CD14-positive monocyte (primary cell): ENCODE data around the gene CCDC74A. TPM values are rescaled to one million over a fixed set of nuclear protein-coding genes. Genes with fewer than 3 reads are reported as not detected.
"Not testable (repeated sequence)": the region's sequence is repeated elsewhere in the genome, so short reads cannot be mapped to it uniquely, and the experiment has no call there.

Experiments used
- DNase-seq, 3 donors: peaks; one replicate each; pipeline ENCODE4 v3.0.0-alpha.2; 2011 to 2022
- H2AFZ ChIP-seq: 2 replicates; pipeline ENCODE4 v1.6.0; 2012; ENCODE audit warnings: mild to moderate bottlenecking, low read depth, low read length, inconsistent platforms; ENCODE audit not compliant: insufficient read depth, poor library complexity, severe bottlenecking
- H3K27ac ChIP-seq, 2 donors: 1 replicate in 1 of 2; 2 replicates in 1 of 2; pipeline ENCODE4 v1.5.1; 2012 to 2013; ENCODE audit warnings: low read length in 2 of 2, control low read depth in 1 of 2, inconsistent platforms in 1 of 2, low read depth in 1 of 2, mild to moderate bottlenecking in 1 of 2
- H3K27me3 ChIP-seq, 2 donors: one replicate each; pipeline versions ENCODE4 v1.6.0 to v1.6.1; 2011 to 2013; ENCODE audit warnings: low read length in 2 of 2; ENCODE audit not compliant: control insufficient read depth in 2 of 2, insufficient read depth in 2 of 2
- H3K36me3 ChIP-seq, 2 donors: replicated peaks in 1 of 2; 1 replicate in 1 of 2; 2 replicates in 1 of 2; pipeline versions ENCODE4 v1.5.1 to v1.6.1; 2012 to 2013; ENCODE audit warnings: low read length in 2 of 2, control low read depth in 1 of 2, inconsistent platforms in 1 of 2, mild to moderate bottlenecking in 1 of 2; ENCODE audit not compliant: insufficient read depth in 2 of 2, control insufficient read depth in 1 of 2
- H3K4me1 ChIP-seq, 2 donors: 1 replicate in 1 of 2; 2 replicates in 1 of 2; pipeline versions ENCODE4 v1.5.1 to v1.6.1; 2012 to 2013; ENCODE audit warnings: low read length in 2 of 2, control low read depth in 1 of 2, inconsistent platforms in 1 of 2, mild to moderate bottlenecking in 1 of 2, moderate library complexity in 1 of 2; ENCODE audit not compliant: insufficient read depth in 2 of 2, control insufficient read depth in 1 of 2
- H3K4me2 ChIP-seq: replicated peaks from 2 replicates; pipeline ENCODE3; 2012; ENCODE audit warnings: low read length, moderate library complexity, mild to moderate bottlenecking; ENCODE audit not compliant: poor library complexity, severe bottlenecking; ENCODE audit errors: extremely low read depth
- H3K4me3 ChIP-seq, 3 experiments: fragments of 200-600 bp in 1 of 3; sonication (generic) in 1 of 3; replicated peaks in 1 of 3; 1 replicate in 2 of 3; 2 replicates in 1 of 3; pipeline ENCODE4 v1.5.1; 2011 to 2013; ENCODE audit warnings: low read length in 3 of 3, mild to moderate bottlenecking in 3 of 3, control low read depth in 2 of 3, low read depth in 2 of 3, inconsistent platforms in 1 of 3, moderate library complexity in 1 of 3
- H3K79me2 ChIP-seq: 2 replicates; pipeline ENCODE4 v1.6.0; 2012; ENCODE audit warnings: mild to moderate bottlenecking, control low read depth, inconsistent platforms, low read length, moderate library complexity; ENCODE audit not compliant: insufficient read depth
- H3K9ac ChIP-seq: 2 replicates; pipeline ENCODE4 v1.6.0; 2017; ENCODE audit warnings: low read length, mild to moderate bottlenecking; ENCODE audit not compliant: insufficient read depth, poor library complexity, severe bottlenecking
- H3K9me3 ChIP-seq, 2 donors: replicated peaks in 1 of 2; 1 replicate in 1 of 2; 2 replicates in 1 of 2; pipeline versions ENCODE4 v1.5.1 to v1.6.1; 2012 to 2013; ENCODE audit warnings: low read length in 2 of 2, control low read depth in 1 of 2; ENCODE audit not compliant: control insufficient read depth in 1 of 2, insufficient read depth in 1 of 2
- H4K20me1 ChIP-seq: 2 replicates; pipeline ENCODE4 v1.6.0; 2012; ENCODE audit warnings: mild to moderate bottlenecking, low read length, control low read depth, moderate library complexity; ENCODE audit not compliant: insufficient read depth
- H3K27ac Mint-ChIP-seq, 7 donors: one replicate each; pipeline ENCODE4 v1.8.0; 2020; ENCODE audit warnings: mild to moderate bottlenecking in 7 of 7, mixed read lengths in 7 of 7, moderate library complexity in 6 of 7, inconsistent platforms in 2 of 7
- H3K27me3 Mint-ChIP-seq, 3 donors: one replicate each; pipeline ENCODE4 v1.8.0; 2021 to 2022; ENCODE audit warnings: low read depth in 3 of 3, mild to moderate bottlenecking in 3 of 3, mixed read lengths in 3 of 3, moderate library complexity in 3 of 3, inconsistent platforms in 1 of 3
- H3K36me3 Mint-ChIP-seq, 2 donors: one replicate each; pipeline ENCODE4 v1.8.0; 2020; ENCODE audit warnings: mixed read lengths in 2 of 2, inconsistent platforms in 1 of 2, mild to moderate bottlenecking in 1 of 2
- H3K4me1 Mint-ChIP-seq: one replicate; pipeline ENCODE4 v1.8.0; 2020; ENCODE audit warnings: mild to moderate bottlenecking, mixed read lengths
- H3K4me3 Mint-ChIP-seq, 2 donors: one replicate each; pipeline ENCODE4 v1.8.0; 2020; ENCODE audit warnings: mild to moderate bottlenecking in 2 of 2, mixed read lengths in 2 of 2, moderate library complexity in 1 of 2
- H3K9me3 Mint-ChIP-seq, 7 donors: one replicate each; pipeline ENCODE4 v1.8.0; 2020 to 2022; ENCODE audit warnings: mixed read lengths in 7 of 7, mild to moderate bottlenecking in 6 of 7, moderate library complexity in 6 of 7, inconsistent platforms in 2 of 7
- CTCF ChIP-seq: fragments of 200-600 bp; IDR thresholded peaks from one replicate; pipeline ENCODE4 v1.8.0; 2022; ENCODE audit warnings: antibody characterized with exemption, mild to moderate bottlenecking
- WGBS: methylation state at CpG from one replicate; pipeline ENCODE4 v1.1.5; 2013; ENCODE audit warnings: missing lambda C conversion rate; ENCODE audit not compliant: insufficient coverage; 5-methylcytosine and 5-hydroxymethylcytosine counted together
- intact Hi-C, 2 donors: fragments of 100-400 bp; cut with micrococcal nuclease; formaldehyde crosslinking; loops; one replicate each; pipeline versions ENCODE4 v1.15.0 to v1.15.1; 2023
- polyA plus RNA-seq, 3 donors: library from polyadenylated mRNA; depleted of rRNA in 1 of 3; unstranded in 2 of 3; stranded (reverse) in 1 of 3; fragments of 300-500 nt in 2 of 3; fragments of >200 nt in 1 of 3; fragmentation: Illumina TruSeq in 2 of 3; gene quantifications; 1 replicate in 2 of 3; 2 replicates in 1 of 3; pipeline ENCODE4 v1.2.3, GENCODE V29; 2012 to 2021

Gene CCDC74A
- polyA plus RNA-seq, 3 donors: not detected

GRCh38 chr2:131488306-131489205 lies 39.1 kb upstream of the CCDC74A start:
- intact Hi-C loops: no loop called here
- H3K4me2 ChIP-seq: no peak overlapping the region
- H3K27ac Mint-ChIP-seq: no peak overlapping the region
- peaks cover 0 to 2% (median 0%) of the 10 kb centered on the region in 7 donors for H3K9me3 Mint-ChIP-seq
- H3K36me3 Mint-ChIP-seq: peaks cover 4 to 10% of the 10 kb centered on the region in 2 donors
- no peak overlapping the region for H3K27ac ChIP-seq
- no peak overlapping the region for H3K9ac ChIP-seq
- H3K27me3 ChIP-seq: no peaks in the 10 kb centered on the region
- H3K4me1 ChIP-seq: peaks cover 13 to 20% of the 10 kb centered on the region in 2 donors
- no peak overlapping the region for H2AFZ ChIP-seq
- no peak overlapping the region for H3K4me3 Mint-ChIP-seq
- peaks cover 0 to 3% (median 0%) of the 10 kb centered on the region in 3 donors for H3K27me3 Mint-ChIP-seq
- DNase-seq: no peak
- H3K36me3 ChIP-seq: no peaks in the 10 kb centered on the region
- peaks cover 28% of the 10 kb centered on the region for H3K79me2 ChIP-seq
- no peak for TF ChIP-seq CTCF
- no peaks in the 10 kb centered on the region for H4K20me1 ChIP-seq
- 88% methylated on average over 10 of the region's 14 CpGs for WGBS
- H3K4me1 Mint-ChIP-seq: peaks cover 16% of the 10 kb centered on the region
- no peak overlapping the region for H3K4me3 ChIP-seq
- no peaks in the 10 kb centered on the region for H3K9me3 ChIP-seq

- H2AFZ ChIP-seq: peak overlapping the region; percentile 98
- peaks cover 51% of the 10 kb centered on the region for H3K79me2 ChIP-seq
- H3K36me3 ChIP-seq, H4K20me1 ChIP-seq, H3K27me3 Mint-ChIP-seq, intact Hi-C loops, H3K27ac ChIP-seq, DNase-seq, H3K9ac ChIP-seq, H3K27me3 ChIP-seq, H3K9me3 ChIP-seq, H3K36me3 Mint-ChIP-seq, H3K9me3 Mint-ChIP-seq: not testable (repeated sequence)
- H3K4me3 ChIP-seq: peak overlapping the region in 1 of 3 experiments; percentile 96
- peak overlapping the region; percentile 90 for H3K4me2 ChIP-seq
- H3K27ac Mint-ChIP-seq: peak overlapping the region in 3 of 7 donors; percentile 6 to 75 (median 52)
- H3K4me1 Mint-ChIP-seq: peaks cover 23% of the 10 kb centered on the region
- 80% methylated on average over 12 of the region's 20 CpGs for WGBS
- H3K4me1 ChIP-seq: peaks cover 19 to 27% of the 10 kb centered on the region in 2 donors
- H3K4me3 Mint-ChIP-seq: peak overlapping the region; percentile 74
Measured at GRCh38 chr2:131490616-131491468, 36.8 kb upstream of the CCDC74A start.

DNA sequence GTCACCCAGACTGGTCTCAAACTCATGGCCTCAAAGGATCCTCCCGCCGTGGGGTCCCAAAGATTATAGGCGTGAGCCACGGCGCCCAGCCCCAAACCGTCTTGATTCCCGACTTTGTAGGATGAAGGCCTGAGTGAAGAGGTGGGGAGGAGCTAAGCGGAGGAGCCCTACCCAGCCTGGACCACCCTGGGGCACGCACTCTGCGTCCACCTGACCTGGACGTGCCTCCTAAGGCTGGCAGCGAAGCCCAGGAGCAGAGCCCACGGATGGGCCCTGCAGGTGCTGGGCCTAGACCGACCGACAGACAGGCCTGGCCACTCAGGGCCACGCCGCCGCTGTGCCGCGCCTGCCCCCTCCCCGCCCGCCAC lies 36.2 kb upstream of the CCDC74A start:
- H3K27me3 ChIP-seq, H4K20me1 ChIP-seq, H3K9me3 ChIP-seq, H3K27ac ChIP-seq, H3K36me3 Mint-ChIP-seq, H3K9me3 Mint-ChIP-seq, DNase-seq, H3K9ac ChIP-seq, H3K27me3 Mint-ChIP-seq, H3K36me3 ChIP-seq, intact Hi-C loops: not testable (repeated sequence)
- peak overlapping the region; percentile 13 to 96 (median 14) for H3K4me3 ChIP-seq
- peak overlapping the region; percentile 98 for H2AFZ ChIP-seq
- peaks cover 57% of the 10 kb centered on the region for H3K79me2 ChIP-seq
- Mint-ChIP-seq H3K4me1 (peaks cover 24% of the 10 kb centered on the region), H3K4me3 (peak overlapping the region; percentile 74), H3K27ac (peak overlapping the region in 1 of 7 donors; percentile 52)
- H3K4me1 ChIP-seq: peaks cover 19 to 27% of the 10 kb centered on the region in 2 donors
- WGBS: 19% methylated on average over 12 of the region's 22 CpGs
- peak overlapping the region; percentile 90 for H3K4me2 ChIP-seq
